GM12878 (cell line): Measurements from ENCODE around the gene SAP25. TPM values are rescaled to one million over a fixed set of nuclear protein-coding genes. Genes with fewer than 3 reads are reported as not detected.

Experiments used
- ATF7 ChIP-seq: fragments of 450-650 bp; IDR thresholded peaks from 2 replicates; pipeline ENCODE4 v1.6.1; 2016; ENCODE audit warnings: low read depth, mild to moderate bottlenecking
- BHLHE40 ChIP-seq, 2 experiments: fragments of 450-650 bp in 1 of 2; IDR thresholded peaks; 2 replicates each; pipeline ENCODE4 v1.6.1; 2011 to 2017; ENCODE audit warnings: low read depth in 2 of 2, borderline replicate concordance in 1 of 2, improper control_type of control experiment in 1 of 2, low read length in 1 of 2, mild to moderate bottlenecking in 1 of 2
- BMI1 ChIP-seq: fragments of 450-650 bp; IDR thresholded peaks from 2 replicates; pipeline ENCODE4 v1.6.1; 2016; ENCODE audit warnings: mild to moderate bottlenecking, moderate library complexity, borderline replicate concordance
- KAT2A ChIP-seq: conservative IDR thresholded peaks from 2 replicates; pipeline ENCODE4 v1.6.1; 2011; ENCODE audit warnings: low read depth, low read length; ENCODE audit not compliant: control insufficient read depth
- MTA2 ChIP-seq: fragments of 450-650 bp; IDR thresholded peaks from 2 replicates; pipeline ENCODE4 v1.6.1; 2016; ENCODE audit warnings: low read depth, mild to moderate bottlenecking, moderate library complexity
- NBN ChIP-seq: fragments of 450-650 bp; IDR thresholded peaks from 2 replicates; pipeline ENCODE4 v1.6.1; 2016
- POLR2AphosphoS5 ChIP-seq: IDR thresholded peaks from 2 replicates; pipeline ENCODE4 v1.6.1; 2011; ENCODE audit warnings: mild to moderate bottlenecking, low read length, inconsistent platforms
- RBBP5 ChIP-seq: fragments of 200-600 bp; sonication (generic); conservative IDR thresholded peaks from 2 replicates; pipeline ENCODE4 v1.6.1; 2016
- SP1 ChIP-seq: IDR thresholded peaks from one replicate; pipeline ENCODE4 v1.6.1; 2011; ENCODE audit warnings: low read depth, low read length
- SUZ12 ChIP-seq: fragments of 200-600 bp; sonication (generic); IDR thresholded peaks from one replicate; pipeline ENCODE4 v1.6.1; 2018; ENCODE audit warnings: antibody characterized with exemption, mild to moderate bottlenecking; ENCODE audit not compliant: unreplicated experiment
- TAF1 ChIP-seq: IDR thresholded peaks from 2 replicates; pipeline ENCODE4 v1.6.1; 2011; ENCODE audit warnings: mild to moderate bottlenecking, low read depth, low read length, borderline replicate concordance
- TCF7 ChIP-seq: IDR thresholded peaks from 2 replicates; pipeline ENCODE4 v1.6.1; 2014; ENCODE audit warnings: antibody characterized with exemption, borderline replicate concordance
- polyA plus RNA-seq, 11 experiments: library from polyadenylated mRNA; depleted of rRNA in 4 of 11; unstranded in 6 of 11; stranded (reverse) in 5 of 11; fragments of >200 nt; fragmentation: Nextera tagmentation in 4 of 11; fragmentation: Illumina TruSeq in 1 of 11; extraction: Ambion mirVana in 4 of 11; extraction: Trizol in 1 of 11; gene quantifications; 1 replicate in 1 of 11; 2 replicates in 10 of 11; pipeline versions ENCODE4 v1.2.1 to v1.2.3, GENCODE V29; 2011 to 2016; ENCODE audit warnings: inconsistent platforms in 2 of 11, missing spikeins in 2 of 11, low read depth in 1 of 11
- total RNA-seq, 4 experiments: library from RNA; depleted of rRNA in 3 of 4; stranded (reverse); fragments of >200 nt in 3 of 4; fragmentation: Illumina TruSeq in 1 of 4; extraction: Trizol in 1 of 4; gene quantifications; 2 replicates each; pipeline versions ENCODE4 v1.2.1 to v1.2.3, GENCODE V29; 2013 to 2021
- TF ChIP-seq, protein P1 (sequence below): fragments of 450-650 bp; IDR thresholded peaks from 2 replicates; pipeline ENCODE4 v1.6.1; 2018; ENCODE audit warnings: mild to moderate bottlenecking, low read depth, moderate library complexity; ENCODE audit not compliant: partially characterized antibody
- TF ChIP-seq, protein P2 (sequence below): fragments of 450-650 bp; IDR thresholded peaks from 2 replicates; pipeline ENCODE4 v1.6.1; 2016; ENCODE audit warnings: mild to moderate bottlenecking
- TF ChIP-seq, protein P3 (sequence below): IDR thresholded peaks from 2 replicates; pipeline ENCODE4 v1.6.1; 2012; ENCODE audit warnings: mild to moderate bottlenecking, low read depth, low read length
- TF ChIP-seq, protein P4 (sequence below): fragments of 450-650 bp; formaldehyde crosslinking; IDR thresholded peaks from 2 replicates; pipeline ENCODE4 v1.4.0; 2020; ENCODE audit warnings: mild to moderate bottlenecking, moderate library complexity
- TF ChIP-seq, protein P5 (sequence below): IDR thresholded peaks from 2 replicates; pipeline ENCODE4 v1.6.1; 2011; ENCODE audit warnings: low read depth, mild to moderate bottlenecking, low read length, moderate library complexity, borderline replicate concordance; ENCODE audit errors: extremely low read depth

SAP25 gene
- total and polyA plus RNA-seq, 10 of the 15 experiments (the other 5 are each of a cell fraction or from before 2014, with no cell fraction given): 0.14 to 8.6 (median 1.1) TPM

DNA sequence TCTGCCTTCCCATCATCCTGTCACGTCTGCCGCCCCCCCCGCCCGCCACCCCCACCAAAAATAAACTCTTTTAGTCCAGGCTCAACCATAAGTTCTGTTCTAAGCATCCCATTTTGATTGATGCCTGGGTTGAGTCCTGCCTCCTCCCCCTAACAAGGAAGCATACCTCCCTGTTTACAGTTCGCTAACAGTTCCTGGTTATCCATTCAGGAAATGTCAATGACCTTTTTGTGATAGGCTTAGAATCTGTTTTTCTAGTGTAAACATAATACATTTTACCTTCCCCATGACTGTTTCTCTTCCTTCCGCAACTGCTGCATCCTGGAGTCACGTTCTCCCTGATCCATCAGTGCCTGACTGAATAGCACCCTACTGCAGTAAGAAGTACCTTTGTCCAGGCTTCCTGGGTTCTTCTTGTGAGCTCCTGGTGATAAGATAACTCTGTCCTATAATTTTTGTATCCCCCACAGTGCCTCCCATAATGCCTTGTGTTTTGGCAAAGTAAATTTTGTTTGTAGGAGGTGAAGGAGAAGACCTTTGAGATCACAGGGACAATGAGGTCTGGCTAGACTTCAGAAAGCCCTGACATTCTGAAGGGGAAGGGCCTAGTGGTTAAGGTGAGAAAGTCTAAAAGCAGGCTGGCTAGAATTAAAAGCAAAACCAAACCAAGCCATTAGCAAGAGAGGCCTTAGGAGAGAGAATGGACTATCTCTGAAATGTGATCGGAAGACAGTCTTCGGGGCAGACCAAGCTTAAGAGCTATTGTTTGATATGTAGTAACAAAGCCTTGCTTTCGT, 27.4 kb downstream of the SAP25 start (continued):
- TF ChIP-seq, protein P1, sequence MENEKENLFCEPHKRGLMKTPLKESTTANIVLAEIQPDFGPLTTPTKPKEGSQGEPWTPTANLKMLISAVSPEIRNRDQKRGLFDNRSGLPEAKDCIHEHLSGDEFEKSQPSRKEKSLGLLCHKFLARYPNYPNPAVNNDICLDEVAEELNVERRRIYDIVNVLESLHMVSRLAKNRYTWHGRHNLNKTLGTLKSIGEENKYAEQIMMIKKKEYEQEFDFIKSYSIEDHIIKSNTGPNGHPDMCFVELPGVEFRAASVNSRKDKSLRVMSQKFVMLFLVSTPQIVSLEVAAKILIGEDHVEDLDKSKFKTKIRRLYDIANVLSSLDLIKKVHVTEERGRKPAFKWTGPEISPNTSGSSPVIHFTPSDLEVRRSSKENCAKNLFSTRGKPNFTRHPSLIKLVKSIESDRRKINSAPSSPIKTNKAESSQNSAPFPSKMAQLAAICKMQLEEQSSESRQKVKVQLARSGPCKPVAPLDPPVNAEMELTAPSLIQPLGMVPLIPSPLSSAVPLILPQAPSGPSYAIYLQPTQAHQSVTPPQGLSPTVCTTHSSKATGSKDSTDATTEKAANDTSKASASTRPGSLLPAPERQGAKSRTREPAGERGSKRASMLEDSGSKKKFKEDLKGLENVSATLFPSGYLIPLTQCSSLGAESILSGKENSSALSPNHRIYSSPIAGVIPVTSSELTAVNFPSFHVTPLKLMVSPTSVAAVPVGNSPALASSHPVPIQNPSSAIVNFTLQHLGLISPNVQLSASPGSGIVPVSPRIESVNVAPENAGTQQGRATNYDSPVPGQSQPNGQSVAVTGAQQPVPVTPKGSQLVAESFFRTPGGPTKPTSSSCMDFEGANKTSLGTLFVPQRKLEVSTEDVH: no peak
- TF ChIP-seq BHLHE40 (IDR thresholded peaks at IDR 0.05; ENCODE audit: borderline replicate concordance in 1 of 2, low read depth in 2 of 2, low read length in 1 of 2): peak in 1 of 2 experiments; percentile 28; a peak in 1 of 4 replicates
- peak; percentile 48; the same call in 1 of the 2 replicates for TF ChIP-seq ATF7
- TF ChIP-seq, protein P2, sequence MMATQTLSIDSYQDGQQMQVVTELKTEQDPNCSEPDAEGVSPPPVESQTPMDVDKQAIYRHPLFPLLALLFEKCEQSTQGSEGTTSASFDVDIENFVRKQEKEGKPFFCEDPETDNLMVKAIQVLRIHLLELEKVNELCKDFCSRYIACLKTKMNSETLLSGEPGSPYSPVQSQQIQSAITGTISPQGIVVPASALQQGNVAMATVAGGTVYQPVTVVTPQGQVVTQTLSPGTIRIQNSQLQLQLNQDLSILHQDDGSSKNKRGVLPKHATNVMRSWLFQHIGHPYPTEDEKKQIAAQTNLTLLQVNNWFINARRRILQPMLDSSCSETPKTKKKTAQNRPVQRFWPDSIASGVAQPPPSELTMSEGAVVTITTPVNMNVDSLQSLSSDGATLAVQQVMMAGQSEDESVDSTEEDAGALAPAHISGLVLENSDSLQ: peak; percentile 34
- TF ChIP-seq, protein P3, sequence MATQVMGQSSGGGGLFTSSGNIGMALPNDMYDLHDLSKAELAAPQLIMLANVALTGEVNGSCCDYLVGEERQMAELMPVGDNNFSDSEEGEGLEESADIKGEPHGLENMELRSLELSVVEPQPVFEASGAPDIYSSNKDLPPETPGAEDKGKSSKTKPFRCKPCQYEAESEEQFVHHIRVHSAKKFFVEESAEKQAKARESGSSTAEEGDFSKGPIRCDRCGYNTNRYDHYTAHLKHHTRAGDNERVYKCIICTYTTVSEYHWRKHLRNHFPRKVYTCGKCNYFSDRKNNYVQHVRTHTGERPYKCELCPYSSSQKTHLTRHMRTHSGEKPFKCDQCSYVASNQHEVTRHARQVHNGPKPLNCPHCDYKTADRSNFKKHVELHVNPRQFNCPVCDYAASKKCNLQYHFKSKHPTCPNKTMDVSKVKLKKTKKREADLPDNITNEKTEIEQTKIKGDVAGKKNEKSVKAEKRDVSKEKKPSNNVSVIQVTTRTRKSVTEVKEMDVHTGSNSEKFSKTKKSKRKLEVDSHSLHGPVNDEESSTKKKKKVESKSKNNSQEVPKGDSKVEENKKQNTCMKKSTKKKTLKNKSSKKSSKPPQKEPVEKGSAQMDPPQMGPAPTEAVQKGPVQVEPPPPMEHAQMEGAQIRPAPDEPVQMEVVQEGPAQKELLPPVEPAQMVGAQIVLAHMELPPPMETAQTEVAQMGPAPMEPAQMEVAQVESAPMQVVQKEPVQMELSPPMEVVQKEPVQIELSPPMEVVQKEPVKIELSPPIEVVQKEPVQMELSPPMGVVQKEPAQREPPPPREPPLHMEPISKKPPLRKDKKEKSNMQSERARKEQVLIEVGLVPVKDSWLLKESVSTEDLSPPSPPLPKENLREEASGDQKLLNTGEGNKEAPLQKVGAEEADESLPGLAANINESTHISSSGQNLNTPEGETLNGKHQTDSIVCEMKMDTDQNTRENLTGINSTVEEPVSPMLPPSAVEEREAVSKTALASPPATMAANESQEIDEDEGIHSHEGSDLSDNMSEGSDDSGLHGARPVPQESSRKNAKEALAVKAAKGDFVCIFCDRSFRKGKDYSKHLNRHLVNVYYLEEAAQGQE: no peak
- peak; percentile 64; the same call in 1 of the 2 replicates for TF ChIP-seq POLR2AphosphoS5
- TF ChIP-seq, protein P4, sequence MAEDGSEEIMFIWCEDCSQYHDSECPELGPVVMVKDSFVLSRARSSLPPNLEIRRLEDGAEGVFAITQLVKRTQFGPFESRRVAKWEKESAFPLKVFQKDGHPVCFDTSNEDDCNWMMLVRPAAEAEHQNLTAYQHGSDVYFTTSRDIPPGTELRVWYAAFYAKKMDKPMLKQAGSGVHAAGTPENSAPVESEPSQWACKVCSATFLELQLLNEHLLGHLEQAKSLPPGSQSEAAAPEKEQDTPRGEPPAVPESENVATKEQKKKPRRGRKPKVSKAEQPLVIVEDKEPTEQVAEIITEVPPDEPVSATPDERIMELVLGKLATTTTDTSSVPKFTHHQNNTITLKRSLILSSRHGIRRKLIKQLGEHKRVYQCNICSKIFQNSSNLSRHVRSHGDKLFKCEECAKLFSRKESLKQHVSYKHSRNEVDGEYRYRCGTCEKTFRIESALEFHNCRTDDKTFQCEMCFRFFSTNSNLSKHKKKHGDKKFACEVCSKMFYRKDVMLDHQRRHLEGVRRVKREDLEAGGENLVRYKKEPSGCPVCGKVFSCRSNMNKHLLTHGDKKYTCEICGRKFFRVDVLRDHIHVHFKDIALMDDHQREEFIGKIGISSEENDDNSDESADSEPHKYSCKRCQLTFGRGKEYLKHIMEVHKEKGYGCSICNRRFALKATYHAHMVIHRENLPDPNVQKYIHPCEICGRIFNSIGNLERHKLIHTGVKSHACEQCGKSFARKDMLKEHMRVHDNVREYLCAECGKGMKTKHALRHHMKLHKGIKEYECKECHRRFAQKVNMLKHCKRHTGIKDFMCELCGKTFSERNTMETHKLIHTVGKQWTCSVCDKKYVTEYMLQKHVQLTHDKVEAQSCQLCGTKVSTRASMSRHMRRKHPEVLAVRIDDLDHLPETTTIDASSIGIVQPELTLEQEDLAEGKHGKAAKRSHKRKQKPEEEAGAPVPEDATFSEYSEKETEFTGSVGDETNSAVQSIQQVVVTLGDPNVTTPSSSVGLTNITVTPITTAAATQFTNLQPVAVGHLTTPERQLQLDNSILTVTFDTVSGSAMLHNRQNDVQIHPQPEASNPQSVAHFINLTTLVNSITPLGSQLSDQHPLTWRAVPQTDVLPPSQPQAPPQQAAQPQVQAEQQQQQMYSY (CRISPR knock-in tag): no peak
- TF ChIP-seq SUZ12: no peak
- peak; percentile 13 for TF ChIP-seq SP1
- peak; percentile 64 for TF ChIP-seq NBN
- TF ChIP-seq BMI1: no peak
- TF ChIP-seq, protein P5, sequence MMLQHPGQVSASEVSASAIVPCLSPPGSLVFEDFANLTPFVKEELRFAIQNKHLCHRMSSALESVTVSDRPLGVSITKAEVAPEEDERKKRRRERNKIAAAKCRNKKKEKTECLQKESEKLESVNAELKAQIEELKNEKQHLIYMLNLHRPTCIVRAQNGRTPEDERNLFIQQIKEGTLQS: no peak
- TF ChIP-seq MTA2: peak; percentile 49; the same call in 1 of the 2 replicates
- TF ChIP-seq TAF1: peak; percentile 49; the same call in 1 of the 2 replicates
- no peak for TF ChIP-seq KAT2A
- no peak for TF ChIP-seq RBBP5
- 0 out of 2 replicates have a peak, but pooled peaks have one; percentile 7 for TF ChIP-seq TCF7
